ENCODE results near the gene ABL2. TPM values are rescaled to one million over a fixed set of nuclear protein-coding genes. Genes with fewer than 3 reads are reported as not detected.
A peak's percentile ranks its signal among the peaks of the same experiment; 100 is the strongest.
"Not testable (repeated sequence)": the region's sequence is repeated elsewhere in the genome, so short reads cannot be mapped to it uniquely, and the experiment has no call there.

The ABL2 gene
- total RNA-seq, 1 donor from 2014 or later: 15.0 TPM

GRCh38 chr1:179230721-179231120 lies 1.2 kb upstream of the ABL2 start:
- Histone ChIP-seq H3K4me3 (no peak overlapping the region), H3K36me3 (no peaks in the 10 kb centered on the region), H3K4me1 (peaks cover 23% of the 10 kb centered on the region), H3K9me3 (no peaks in the 10 kb centered on the region), H3K27me3 (no peaks in the 10 kb centered on the region), H3K27ac (peak overlapping the region; percentile 91)
- no peak for DNase-seq (ENCODE audit: extremely low spot score in 2 of 2)
- TF ChIP-seq CTCF (IDR thresholded peaks at IDR 0.05): no peak
- TF ChIP-seq POLR2AphosphoS5 (IDR thresholded peaks at IDR 0.05; ENCODE audit: insufficient read depth in 1 of 2, low read depth in 1 of 2): no peak
- TF ChIP-seq POLR2A (IDR thresholded peaks at IDR 0.05): no peak
- intact Hi-C loops (cut with DNase I): no loop called here

- H3K4me1 ChIP-seq: peaks cover 23% of the 10 kb centered on the region
- no peaks in the 10 kb centered on the region for H3K9me3 ChIP-seq
- peak overlapping the region; percentile 91 for H3K27ac ChIP-seq
- DNase-seq (ENCODE audit: extremely low spot score in 2 of 2): no peak
- no peak for TF ChIP-seq POLR2A (IDR thresholded peaks at IDR 0.05)
- no peak for TF ChIP-seq POLR2AphosphoS5 (IDR thresholded peaks at IDR 0.05; ENCODE audit: insufficient read depth in 1 of 2, low read depth in 1 of 2)
- no peak for TF ChIP-seq CTCF (IDR thresholded peaks at IDR 0.05)
- H3K27me3 ChIP-seq: no peaks in the 10 kb centered on the region
- no peaks in the 10 kb centered on the region for H3K36me3 ChIP-seq
- peak overlapping the region; percentile 90 to 99 for H3K4me3 ChIP-seq
- intact Hi-C loops (cut with DNase I): no loop called here
Measured at GRCh38 chr1:179230251-179230650, 774 bp upstream of the ABL2 start.

- peak overlapping the region; percentile 91 for H3K27ac ChIP-seq
- TF ChIP-seq POLR2AphosphoS5 (IDR thresholded peaks at IDR 0.05; ENCODE audit: insufficient read depth in 1 of 2, low read depth in 1 of 2) (no peak), CTCF (IDR thresholded peaks at IDR 0.05) (no peak), POLR2A (IDR thresholded peaks at IDR 0.05) (no peak)
- H3K36me3 ChIP-seq: no peaks in the 10 kb centered on the region
- no peak for DNase-seq (ENCODE audit: extremely low spot score in 2 of 2)
- peak overlapping the region; percentile 90 to 99 for H3K4me3 ChIP-seq
- intact Hi-C loops (cut with DNase I): no loop called here
- no peaks in the 10 kb centered on the region for H3K27me3 ChIP-seq
- H3K4me1 ChIP-seq: peaks cover 23% of the 10 kb centered on the region
- H3K9me3 ChIP-seq: no peaks in the 10 kb centered on the region
Measured at GRCh38 chr1:179228783-179229213, 679 bp downstream of the ABL2 start.

- Histone ChIP-seq H3K9me3 (no peaks in the 10 kb centered on the region), H3K36me3 (no peaks in the 10 kb centered on the region), H3K27ac (no peak overlapping the region), H3K4me1 (peaks cover 23% of the 10 kb centered on the region), H3K27me3 (no peaks in the 10 kb centered on the region), H3K4me3 (no peak overlapping the region)
- DNase-seq (ENCODE audit: extremely low spot score in 2 of 2): no peak
- TF ChIP-seq POLR2A (IDR thresholded peaks at IDR 0.05): no peak
- TF ChIP-seq POLR2AphosphoS5 (IDR thresholded peaks at IDR 0.05; ENCODE audit: insufficient read depth in 1 of 2, low read depth in 1 of 2): no peak
- no peak for TF ChIP-seq CTCF (IDR thresholded peaks at IDR 0.05)
- intact Hi-C loops (cut with DNase I): no loop called here
Measured at GRCh38 chr1:179226738-179227137, 2.7 kb downstream of the ABL2 start.

- peaks cover 16% of the 10 kb centered on the region for H3K4me1 ChIP-seq
- H3K4me3 ChIP-seq; H3K9me3 ChIP-seq; H3K27me3 ChIP-seq; DNase-seq (ENCODE audit: extremely low spot score in 2 of 2); intact Hi-C loops (cut with DNase I); H3K36me3 ChIP-seq; H3K27ac ChIP-seq: not testable (repeated sequence)
Measured at GRCh38 chr1:179224466-179224865, 5.0 kb downstream of the ABL2 start.

GRCh38 chr1:179221121-179221520 lies 8.4 kb downstream of the ABL2 start:
- H3K4me3 ChIP-seq; intact Hi-C loops (cut with DNase I); DNase-seq (ENCODE audit: extremely low spot score in 2 of 2); H3K36me3 ChIP-seq; H3K9me3 ChIP-seq; H3K27ac ChIP-seq; H3K27me3 ChIP-seq: not testable (repeated sequence)
- peaks cover 12% of the 10 kb centered on the region for H3K4me1 ChIP-seq

Measured in vagina (tissue), 2 donors.